H1 (cell line): Measurements from ENCODE around the gene NEURL2. TPM values are rescaled to one million over a fixed set of nuclear protein-coding genes. Genes with fewer than 3 reads are reported as not detected.

Experiments
- CTCF ChIA-PET: fragments of 300-600 bp; sonication (Branson Sonifier 250); formaldehyde crosslinking; loops from one replicate; lab custom pipeline; 2021; ENCODE audit not compliant: partially characterized antibody; lab: Charles Lee
- POLR2A ChIA-PET: fragments of 300-600 bp; sonication (Branson Sonifier 250); formaldehyde crosslinking; loops from one replicate; lab custom pipeline; 2021; ENCODE audit warnings: inconsistent platforms; ENCODE audit not compliant: partially characterized antibody; lab: Charles Lee
- DNase-seq, 2 experiments: peaks; one replicate each; pipeline versions ENCODE4 v3.0.0 to v3.0.0-alpha.2; 2010 to 2022; ENCODE audit warnings: low spot score in 2 of 2, low read depth in 1 of 2, mixed read lengths in 1 of 2
- FAIRE-seq: peaks from 2 replicates; lab custom pipeline; 2011; peaks lifted over from hg19 to GRCh38; lab: Jason Lieb, UNC
- H2AFZ ChIP-seq: 2 replicates; pipeline ENCODE4 v1.8.1; 2012; ENCODE audit warnings: low read length, inconsistent platforms
- H2AK5ac ChIP-seq: 2 replicates; pipeline ENCODE4 v1.6.1; 2013; ENCODE audit warnings: low read depth, low read length
- H2BK120ac ChIP-seq: replicated peaks from 2 replicates; pipeline ENCODE3; 2013; ENCODE audit warnings: low read depth, low read length, inconsistent platforms
- H2BK12ac ChIP-seq: 2 replicates; pipeline ENCODE4 v1.6.1; 2013; ENCODE audit warnings: low read depth, low read length
- H2BK15ac ChIP-seq: 2 replicates; pipeline ENCODE4 v1.6.1; 2013; ENCODE audit warnings: low read length
- H2BK20ac ChIP-seq: 2 replicates; pipeline ENCODE4 v1.6.1; 2013; ENCODE audit warnings: low read length
- H2BK5ac ChIP-seq: 2 replicates; pipeline ENCODE4 v1.6.1; 2013; ENCODE audit warnings: low read depth, low read length
- H3K14ac ChIP-seq: 2 replicates; pipeline ENCODE4 v1.6.1; 2013; ENCODE audit warnings: inconsistent platforms; ENCODE audit not compliant: insufficient read length
- H3K18ac ChIP-seq: 2 replicates; pipeline ENCODE4 v1.6.1; 2013; ENCODE audit warnings: low read length; ENCODE audit errors: extremely low read depth
- H3K23ac ChIP-seq: 2 replicates; pipeline ENCODE4 v1.6.1; 2013; ENCODE audit warnings: inconsistent platforms; ENCODE audit not compliant: insufficient read length
- H3K23me2 ChIP-seq: 2 replicates; pipeline ENCODE4 v1.6.1; 2013; ENCODE audit warnings: low read depth, low read length
- H3K27ac ChIP-seq: 2 replicates; pipeline ENCODE4 v1.6.1; 2011; ENCODE audit warnings: low read depth, low read length, inconsistent platforms
- H3K27me3 ChIP-seq, 4 experiments: replicated peaks in 1 of 4; 1 replicate in 1 of 4; 2 replicates in 3 of 4; pipeline versions ENCODE4 v1.6.1 to v1.8.1; 2011 to 2013; ENCODE audit warnings: low read length in 3 of 4, mild to moderate bottlenecking in 3 of 4, inconsistent platforms in 2 of 4, mixed read lengths in 2 of 4, moderate library complexity in 1 of 4; ENCODE audit not compliant: control insufficient read depth in 3 of 4, insufficient read depth in 3 of 4; ENCODE audit errors: extremely low read depth in 1 of 4
- H3K36me3 ChIP-seq, 4 experiments: 2 replicates each; pipeline versions ENCODE4 v1.6.1 to v1.8.1; 2011 to 2013; ENCODE audit warnings: mild to moderate bottlenecking in 4 of 4, low read length in 3 of 4, moderate library complexity in 2 of 4, control low read depth in 1 of 4, inconsistent platforms in 1 of 4; ENCODE audit not compliant: insufficient read depth in 4 of 4, control insufficient read depth in 2 of 4
- H3K4ac ChIP-seq: replicated peaks from 2 replicates; pipeline ENCODE3; 2013; ENCODE audit warnings: low read length, low read depth, mixed read lengths, inconsistent platforms; ENCODE audit not compliant: insufficient read length
- H3K4me1 ChIP-seq, 4 experiments: replicated peaks in 1 of 4; 1 replicate in 1 of 4; 2 replicates in 3 of 4; pipeline versions ENCODE4 v1.6.1 to v1.8.1; 2011 to 2013; ENCODE audit warnings: low read length in 3 of 4, inconsistent platforms in 2 of 4, mixed read lengths in 1 of 4; ENCODE audit not compliant: insufficient read depth in 4 of 4, control insufficient read depth in 3 of 4
- H3K4me2 ChIP-seq, 2 experiments: 2 replicates each; pipeline versions ENCODE4 v1.6.1 to v1.8.1; 2011 to 2013; ENCODE audit warnings: low read depth in 2 of 2, low read length in 2 of 2, control low read depth in 1 of 2, inconsistent platforms in 1 of 2, mild to moderate bottlenecking in 1 of 2; ENCODE audit not compliant: insufficient read depth in 1 of 2
- H3K4me3 ChIP-seq, 4 experiments: fragments of 200-600, 300-600 bp in 1 of 4; sonication (generic), shearing (Covaris generic), sonication (Bioruptor Twin) in 1 of 4; 2 replicates each; pipeline versions ENCODE4 v1.5.1 to v1.8.1; 2011 to 2016; ENCODE audit warnings: low read length in 4 of 4, low read depth in 3 of 4, control low read depth in 2 of 4, inconsistent platforms in 2 of 4, mild to moderate bottlenecking in 2 of 4, mixed read lengths in 1 of 4, moderate library complexity in 1 of 4; ENCODE audit not compliant: insufficient read depth in 2 of 4; ENCODE audit errors: extremely low read depth in 1 of 4
- H3K56ac ChIP-seq: replicated peaks from 2 replicates; pipeline ENCODE3; 2013; ENCODE audit warnings: low read depth, mild to moderate bottlenecking, mixed read lengths, low read length, inconsistent platforms; ENCODE audit not compliant: insufficient read length
- H3K79me1 ChIP-seq: 2 replicates; pipeline ENCODE4 v1.6.1; 2013; ENCODE audit warnings: low read depth, low read length, control low read depth
- H3K79me2 ChIP-seq, 2 experiments: 2 replicates each; pipeline versions ENCODE4 v1.6.1 to v1.8.1; 2012 to 2013; ENCODE audit warnings: low read length in 2 of 2, mild to moderate bottlenecking in 2 of 2, inconsistent platforms in 1 of 2; ENCODE audit not compliant: insufficient read depth in 2 of 2, control insufficient read depth in 1 of 2
- H3K9ac ChIP-seq, 4 experiments: replicated peaks in 1 of 4; 1 replicate in 1 of 4; 2 replicates in 3 of 4; pipeline versions ENCODE4 v1.6.1 to v1.8.1; 2011 to 2013; ENCODE audit warnings: low read depth in 3 of 4, low read length in 3 of 4, control low read depth in 2 of 4, mild to moderate bottlenecking in 2 of 4, moderate library complexity in 2 of 4, inconsistent platforms in 1 of 4; ENCODE audit errors: extremely low read depth in 1 of 4
- H3K9me3 ChIP-seq, 2 experiments: 2 replicates each; pipeline versions ENCODE4 v1.6.1 to v1.8.1; 2012 to 2013; ENCODE audit warnings: mild to moderate bottlenecking in 2 of 2, moderate library complexity in 2 of 2, control low read depth in 1 of 2, inconsistent platforms in 1 of 2, low read depth in 1 of 2, low read length in 1 of 2, mixed read lengths in 1 of 2; ENCODE audit not compliant: insufficient read depth in 2 of 2
- H4K20me1 ChIP-seq, 2 experiments: replicated peaks in 1 of 2; 2 replicates each; pipeline versions ENCODE3 to v1.8.1; 2011 to 2013; ENCODE audit warnings: inconsistent platforms in 2 of 2, low read length in 2 of 2, mild to moderate bottlenecking in 1 of 2; ENCODE audit not compliant: insufficient read depth in 2 of 2, control insufficient read depth in 1 of 2
- H4K5ac ChIP-seq: 2 replicates; pipeline ENCODE4 v1.6.1; 2013; ENCODE audit warnings: low read length, low read depth, mixed read lengths, inconsistent platforms; ENCODE audit not compliant: insufficient read length
- H4K8ac ChIP-seq: 2 replicates; pipeline ENCODE4 v1.8.0; 2013; ENCODE audit warnings: mild to moderate bottlenecking, moderate library complexity, low read length, inconsistent platforms; ENCODE audit not compliant: insufficient read depth; ENCODE audit errors: extremely low read depth
- H4K91ac ChIP-seq: replicated peaks from 2 replicates; pipeline ENCODE3; 2013; ENCODE audit warnings: low read length, mixed read lengths, inconsistent platforms; ENCODE audit not compliant: insufficient read length
- BCL11A ChIP-seq, 2 experiments: IDR thresholded peaks; one replicate each; pipeline ENCODE4 v1.6.1; 2011; ENCODE audit warnings: low read depth in 2 of 2, low read length in 2 of 2, mild to moderate bottlenecking in 2 of 2
- CBX5 ChIP-seq: fragments of 300-800, 300-1000 bp; sonication (generic); IDR thresholded peaks from 2 replicates; pipeline ENCODE4 v1.7.1; 2016; ENCODE audit warnings: antibody characterized with exemption, low read length, low read depth
- HDAC2 ChIP-seq, 2 experiments: fragments of 300-600 bp in 1 of 2; sonication (generic) in 1 of 2; IDR thresholded peaks; 2 replicates each; pipeline ENCODE4 v1.6.1; 2011 to 2012; ENCODE audit warnings: low read depth in 2 of 2, low read length in 2 of 2, mild to moderate bottlenecking in 2 of 2, moderate library complexity in 2 of 2, borderline replicate concordance in 1 of 2, inconsistent platforms in 1 of 2
- KDM1A ChIP-seq: fragments of 200-600, 300-600 bp; sonication (generic); IDR thresholded peaks from 2 replicates; pipeline ENCODE4 v1.7.1; 2016; ENCODE audit warnings: mild to moderate bottlenecking, low read length, borderline replicate concordance
- MAX ChIP-seq: IDR thresholded peaks from 2 replicates; pipeline ENCODE4 v1.6.1; 2012; ENCODE audit warnings: inconsistent platforms
- NANOG ChIP-seq: IDR thresholded peaks from 2 replicates; pipeline ENCODE4 v1.6.1; 2011; ENCODE audit warnings: low read length, low read depth, mild to moderate bottlenecking, inconsistent platforms; ENCODE audit not compliant: insufficient read depth, poor library complexity, severe bottlenecking
- POLR2A ChIP-seq, 2 experiments: IDR thresholded peaks; 1 replicate in 1 of 2; 2 replicates in 1 of 2; pipeline ENCODE4 v1.6.1; 2011; ENCODE audit warnings: low read depth in 2 of 2, low read length in 2 of 2, mild to moderate bottlenecking in 2 of 2; ENCODE audit errors: control extremely low read depth in 1 of 2
- SUZ12 ChIP-seq: fragments of 200-600 bp; sonication (generic); IDR thresholded peaks from 2 replicates; pipeline ENCODE4 v1.6.1; 2012; ENCODE audit warnings: mild to moderate bottlenecking, inconsistent platforms, low read length, moderate library complexity, mixed read lengths
- TCF12 ChIP-seq: IDR thresholded peaks from 2 replicates; pipeline ENCODE4 v1.6.1; 2011; ENCODE audit warnings: low read depth, mild to moderate bottlenecking, low read length
- WGBS, 2 experiments: shearing (Covaris generic) in 1 of 2; methylation state at CpG; one replicate each; pipeline versions ENCODE4 v1.1.6 to v1.1.7; 2013 to 2015; ENCODE audit warnings: low lambda C conversion rate in 2 of 2, mixed read lengths in 2 of 2, inconsistent platforms in 1 of 2, low coverage in 1 of 2, missing lambda C conversion rate in 1 of 2; ENCODE audit not compliant: insufficient replicate concordance in 2 of 2, insufficient coverage in 1 of 2, insufficient read length in 1 of 2; ENCODE audit errors: extremely low coverage in 1 of 2, missing lambda C conversion rate in 1 of 2; 5-methylcytosine and 5-hydroxymethylcytosine counted together
- polyA plus RNA-seq, 7 experiments: library from polyadenylated mRNA; depleted of rRNA in 3 of 7; stranded (reverse) in 5 of 7; unstranded in 2 of 7; fragments of >200 nt in 5 of 7; fragments of 200-250 nt in 2 of 7; gene quantifications; 1 replicate in 5 of 7; 2 replicates in 1 of 7; 4 replicates in 1 of 7; pipeline versions ENCODE4 v1.2.1 to v1.2.3, GENCODE V29; 2011 to 2013; ENCODE audit warnings: missing spikeins in 2 of 7, mixed read lengths in 2 of 7
- total RNA-seq: library from RNA; stranded (reverse); fragmentation: NEBNext Ultra II Directional; extraction: Animal tissue kit (Norgen Biotek cat#: 25700); gene quantifications from 2 replicates; pipeline ENCODE4 v1.2.1, GENCODE V29; 2021

The NEURL2 gene
- total and polyA plus RNA-seq, 2 of the 8 experiments (the other 6 are each of a cell fraction or from before 2014, with no cell fraction given) = 6.9 TPM

DNA sequence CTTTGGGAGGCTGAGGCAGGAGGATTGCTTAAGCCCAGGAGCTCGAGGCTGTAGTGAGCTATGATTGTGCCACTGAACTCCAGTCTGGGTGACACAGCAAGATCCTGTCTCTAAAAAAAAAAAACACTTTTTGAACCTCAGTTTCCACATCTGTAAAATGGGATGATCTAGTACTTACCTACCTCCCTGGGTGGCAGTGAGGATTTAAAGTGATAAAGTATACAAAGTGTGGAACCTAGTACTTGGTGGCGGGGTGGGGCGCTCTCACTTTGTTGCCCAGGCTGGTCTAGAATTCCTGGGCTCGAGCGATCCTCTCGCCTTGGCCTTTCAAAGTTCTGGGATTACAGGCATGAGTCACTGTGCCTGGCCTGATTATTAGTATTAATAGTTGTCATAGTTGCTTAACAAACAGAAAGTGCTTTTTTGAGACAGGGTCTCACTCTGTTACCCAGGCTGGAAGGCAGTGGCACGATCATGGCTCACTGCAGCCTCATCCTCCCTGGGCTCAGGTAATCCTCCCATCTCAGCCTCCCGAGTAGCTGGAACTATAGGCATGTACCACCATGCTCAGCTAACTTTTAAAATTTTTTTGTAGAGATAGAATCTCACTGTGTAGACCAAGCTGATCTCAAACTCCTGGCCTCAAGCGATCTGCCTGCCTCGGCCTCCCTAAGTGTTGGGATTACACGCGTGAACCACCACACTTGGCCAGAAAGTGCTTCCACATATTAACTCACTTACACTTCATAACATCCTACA is 27.9 kb upstream of the NEURL2 start:
- Histone ChIP-seq H3K79me1 (no peaks in the 10 kb centered on the region), H3K23ac (no peak overlapping the region), H3K27me3 (no peaks in the 10 kb centered on the region), H2BK12ac (no peak overlapping the region), H4K20me1 (no peaks in the 10 kb centered on the region), H2AFZ (no peak overlapping the region), H3K9me3 (no peaks in the 10 kb centered on the region), H3K56ac (no peak overlapping the region), H3K27ac (no peak overlapping the region), H2BK5ac (no peak overlapping the region), H3K4me3 (no peak overlapping the region), H2BK120ac (no peak overlapping the region), H2BK15ac (no peak overlapping the region), H4K8ac (no peak overlapping the region), H2BK20ac (no peak overlapping the region), H2AK5ac (no peak overlapping the region), H3K14ac (no peak overlapping the region), H3K36me3 (no peaks in the 10 kb centered on the region), H3K4me2 (no peak overlapping the region), H3K9ac (no peak overlapping the region), H3K4ac (no peak overlapping the region), H3K18ac (no peak overlapping the region), H3K79me2 (no peaks in the 10 kb centered on the region), H4K91ac (no peak overlapping the region), H3K23me2 (no peaks in the 10 kb centered on the region), H4K5ac (no peak overlapping the region), H3K4me1 (peaks cover 0 to 3% (median 0%) of the 10 kb centered on the region in 4 experiments; a peak in 1 of 7 replicates)
- ChIA-PET CTCF (interaction anchor here (0.6 to 1.5 kb wide), 7 partner anchors 9 to 380 kb away, joined by 3 to 5 read pairs (median 4); no protein-coding TSS in a partner anchor), POLR2A (interaction anchor here (0.5 to 11.8 kb wide), 6 partner anchors 7 to 37 kb away, joined by 3 to 165 read pairs (median 4); partner anchors contain the start of genes PCIF1, PLTP and ZSWIM1)
- 93% methylated on average over 12 of the region's 12 CpGs; no CpG with 5 or more reads in 1 of the 2 experiments for WGBS, 2 experiments
- no peak for TF ChIP-seq NANOG
- no peak for TF ChIP-seq TCF12
- no peak for TF ChIP-seq POLR2A (IDR thresholded peaks at IDR 0.05; ENCODE audit: control extremely low read depth in 1 of 2, low read depth in 2 of 2, low read length in 2 of 2)
- TF ChIP-seq HDAC2 (IDR thresholded peaks at IDR 0.05; ENCODE audit: borderline replicate concordance in 1 of 2, low read depth in 2 of 2, low read length in 2 of 2) = no peak
- TF ChIP-seq MAX = no peak
- TF ChIP-seq SUZ12 = no peak
- TF ChIP-seq KDM1A = peak; percentile 63; the same call in 1 of the 2 replicates
- no peak for TF ChIP-seq BCL11A (IDR thresholded peaks at IDR 0.05; ENCODE audit: low read depth in 2 of 2, low read length in 2 of 2)
- TF ChIP-seq CBX5 = no peak
- DNase-seq (no peak), FAIRE-seq (no peak)
